GM19351 (cell line): Measurements from ENCODE around the gene UMODL1.

Experiments used
- ATAC-seq: cut with Tn5 transposase; IDR thresholded peaks from one replicate; pipeline ENCODE4 v1.9.1; 2021; ENCODE audit warnings: mild to moderate bottlenecking, moderate library complexity; ENCODE audit not compliant: unreplicated experiment

UMODL1 gene

GRCh38 chr21:42183374-42184266, 112.5 kb downstream of the UMODL1 start:
- ATAC-seq, result no peak

DNA sequence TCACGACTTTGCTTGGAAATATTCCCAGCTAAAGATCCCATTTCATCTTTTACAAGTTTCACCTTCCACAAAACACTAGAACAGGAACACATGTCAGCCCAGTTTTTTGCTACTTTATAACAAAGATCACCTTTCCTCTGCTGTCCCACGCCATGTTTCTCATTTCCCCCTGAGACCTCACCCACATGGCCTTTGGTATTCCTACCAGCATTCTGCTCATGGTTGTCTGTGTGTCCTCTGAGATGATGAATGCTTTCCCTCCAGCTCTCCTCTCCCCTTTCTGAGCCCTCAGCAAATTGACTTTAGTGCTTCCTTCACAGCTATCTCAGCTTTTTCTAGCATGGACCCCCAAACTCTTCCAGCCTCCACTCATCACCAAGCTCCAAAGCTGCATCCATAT, 115.5 kb downstream of the UMODL1 start:
- ATAC-seq, result no peak

DNA sequence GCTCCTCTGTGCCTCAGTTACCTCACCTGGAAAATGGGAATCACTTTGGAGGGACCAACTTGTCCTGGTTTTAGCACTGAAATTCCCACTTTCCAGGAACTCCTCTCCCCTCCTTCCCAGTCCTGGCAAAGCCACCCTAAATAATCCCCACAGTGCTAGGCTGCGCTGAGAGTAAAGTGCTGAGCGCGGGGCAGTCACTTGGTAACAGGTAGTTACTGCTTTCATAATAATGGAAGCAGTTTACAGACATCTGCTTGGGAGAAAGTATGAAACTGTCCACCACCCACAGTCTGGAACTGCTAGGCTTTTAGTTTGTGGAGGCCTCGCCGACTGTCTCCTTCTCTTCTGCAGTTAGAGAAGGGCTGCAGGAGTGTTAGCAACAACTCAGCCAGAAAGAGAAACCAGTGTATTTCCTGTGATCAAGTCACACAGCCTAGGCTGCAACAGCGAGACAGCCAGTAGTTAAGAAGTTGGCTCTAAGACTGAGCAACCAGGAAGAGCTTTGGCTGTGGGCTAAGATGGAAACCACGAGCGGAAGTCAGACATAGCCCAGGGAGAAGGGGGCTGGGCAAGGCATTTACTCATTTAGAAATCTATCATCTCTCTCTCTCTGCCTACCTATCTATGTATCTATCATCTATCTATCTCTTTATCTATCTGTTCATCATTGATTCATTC, 117.0 kb downstream of the UMODL1 start:
- ATAC-seq, result peak; percentile 98

DNA sequence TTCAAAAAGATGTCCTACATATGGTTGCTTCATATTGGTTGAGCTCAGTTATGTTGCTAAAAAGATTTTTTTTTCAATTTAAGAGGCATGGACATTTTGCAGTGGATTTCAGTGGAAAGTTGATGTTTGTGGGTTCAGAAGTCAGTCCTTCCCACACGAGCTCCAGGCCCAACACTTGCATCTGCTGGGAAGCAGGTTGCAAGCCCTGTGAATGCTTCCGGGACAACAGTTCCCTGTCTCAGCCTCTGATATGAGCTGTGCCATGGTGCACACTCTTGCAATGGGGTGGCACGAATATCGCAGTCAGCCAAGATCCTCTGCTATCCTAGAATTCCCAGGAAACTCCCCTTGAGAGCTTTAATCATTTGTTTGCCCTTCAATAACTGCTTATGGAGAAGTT, 117.5 kb downstream of the UMODL1 start:
- no peak for ATAC-seq

DNA sequence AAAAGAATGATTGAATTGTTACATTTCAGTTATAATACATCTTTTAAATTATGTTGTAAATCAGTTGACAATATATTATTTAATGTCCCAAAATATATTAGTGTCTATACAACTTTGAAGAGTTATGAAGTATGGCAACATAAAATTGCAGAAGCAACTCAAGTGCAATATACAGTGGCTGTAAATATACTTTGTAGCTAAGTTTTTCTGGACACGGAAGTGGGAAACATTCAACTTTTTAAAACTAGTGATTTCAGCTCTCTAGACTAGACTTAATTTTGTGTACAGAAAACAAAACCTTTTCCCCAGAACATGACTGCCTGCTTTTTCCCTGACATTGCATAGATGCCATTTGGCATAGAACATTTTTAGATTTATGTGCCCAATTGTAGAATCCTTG, 118.3 kb downstream of the UMODL1 start:
- ATAC-seq, result no peak

DNA sequence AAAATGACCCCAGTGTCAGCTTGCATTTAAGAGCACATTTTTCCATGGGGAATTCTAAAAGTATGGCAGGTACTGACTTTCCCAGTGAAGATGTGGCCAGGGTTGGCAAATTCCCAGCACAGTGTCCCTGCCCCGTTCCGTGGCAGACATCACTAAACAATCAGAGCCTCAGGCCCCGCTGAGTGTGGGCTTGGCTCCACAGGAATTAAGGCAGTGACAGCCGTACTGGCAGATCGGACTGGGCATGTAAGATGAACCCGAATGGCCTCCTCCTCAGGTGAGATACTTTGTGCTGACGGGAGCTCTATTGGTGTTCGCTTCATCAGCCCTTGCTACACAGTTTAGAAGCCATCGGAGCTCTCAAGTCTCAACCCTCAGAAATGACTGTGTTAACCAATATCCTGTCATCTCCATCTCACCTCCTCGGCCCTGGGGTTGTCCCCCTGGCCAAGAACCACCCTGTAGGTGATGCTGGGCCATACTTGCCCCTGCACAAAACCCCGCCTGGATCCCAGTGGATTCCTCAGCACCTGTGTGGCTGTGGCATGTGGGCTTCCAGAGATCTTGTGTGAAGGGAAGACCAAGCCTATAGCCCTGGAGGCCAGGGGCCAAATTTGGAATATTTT, 118.9 kb downstream of the UMODL1 start:
- no peak for ATAC-seq

GRCh38 chr21:42190486-42190863, 119.4 kb downstream of the UMODL1 start:
- ATAC-seq, result no peak

GRCh38 chr21:42191064-42191463, 119.9 kb downstream of the UMODL1 start:
- no peak for ATAC-seq

DNA sequence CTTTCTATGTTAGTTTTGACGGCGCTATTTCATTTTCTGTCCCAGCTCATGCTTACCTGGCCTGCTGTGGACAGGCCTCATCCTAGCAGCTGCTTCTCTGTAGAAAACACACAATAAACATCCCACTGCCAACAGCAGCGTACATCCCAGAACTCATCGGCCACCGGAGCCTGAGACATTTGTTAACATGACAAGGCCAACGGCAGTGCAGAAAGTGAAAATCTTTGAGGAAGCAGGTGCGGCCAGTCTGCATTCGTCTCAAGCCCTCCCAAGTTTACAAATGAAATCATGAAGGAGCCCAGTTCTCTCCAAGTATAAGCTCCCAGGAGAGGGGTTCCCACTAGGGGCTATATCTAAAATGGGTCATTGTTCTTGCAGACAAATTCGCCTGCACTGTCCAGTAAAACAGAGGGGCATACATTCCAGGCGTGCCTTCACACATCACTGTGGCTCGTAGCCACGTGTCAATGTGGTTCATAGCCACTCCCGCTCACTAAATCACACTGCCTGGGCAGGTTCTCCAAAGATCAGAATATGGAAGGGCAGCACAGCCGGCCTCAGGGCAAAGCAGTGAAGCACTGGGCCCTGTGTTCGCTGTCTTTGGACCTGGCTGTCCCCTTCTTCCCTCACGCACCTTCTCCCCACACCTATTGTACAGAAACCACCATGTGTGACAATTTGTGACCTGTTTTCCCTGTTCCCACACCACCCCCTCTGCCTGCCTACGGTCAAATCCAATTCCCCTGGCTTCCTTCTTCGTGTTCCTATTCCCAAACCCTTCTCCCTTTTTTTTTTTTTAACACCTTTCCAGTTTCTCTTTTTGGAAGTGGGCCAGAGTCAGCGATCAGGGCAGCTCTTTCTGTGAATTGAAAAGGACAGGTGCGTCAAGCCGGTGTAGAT, 120.8 kb downstream of the UMODL1 start:
- no peak for ATAC-seq
